H1 (cell line): ENCODE results near the gene GRAMD1B. TPM values are rescaled to one million over a fixed set of nuclear protein-coding genes. Genes with fewer than 3 reads are reported as not detected.

ENCODE experiments used
- JUN ChIP-seq: IDR thresholded peaks from 2 replicates; pipeline ENCODE4 v1.6.1; 2011; ENCODE audit warnings: low read depth, mild to moderate bottlenecking, improper control_type of control experiment, low read length
- KDM1A ChIP-seq: fragments of 200-600, 300-600 bp; sonication (generic); IDR thresholded peaks from 2 replicates; pipeline ENCODE4 v1.7.1; 2016; ENCODE audit warnings: mild to moderate bottlenecking, low read length, borderline replicate concordance
- KDM5A ChIP-seq: fragments of 200-600 bp; IDR thresholded peaks from 2 replicates; pipeline ENCODE4 v1.7.1; 2012; ENCODE audit warnings: mild to moderate bottlenecking, low read length, inconsistent platforms, mixed read lengths
- NRF1 ChIP-seq: IDR thresholded peaks from 2 replicates; pipeline ENCODE4 v1.6.1; 2011; ENCODE audit warnings: mild to moderate bottlenecking, low read depth, low read length, improper control_type of control experiment
- POLR2A ChIP-seq, 2 experiments: IDR thresholded peaks; 1 replicate in 1 of 2; 2 replicates in 1 of 2; pipeline ENCODE4 v1.6.1; 2011; ENCODE audit warnings: low read depth in 2 of 2, low read length in 2 of 2, mild to moderate bottlenecking in 2 of 2; ENCODE audit errors: control extremely low read depth in 1 of 2
- polyA plus RNA-seq, 7 experiments: library from polyadenylated mRNA; depleted of rRNA in 3 of 7; stranded (reverse) in 5 of 7; unstranded in 2 of 7; fragments of >200 nt in 5 of 7; fragments of 200-250 nt in 2 of 7; gene quantifications; 1 replicate in 5 of 7; 2 replicates in 1 of 7; 4 replicates in 1 of 7; pipeline versions ENCODE4 v1.2.1 to v1.2.3, GENCODE V29; 2011 to 2013; ENCODE audit warnings: missing spikeins in 2 of 7, mixed read lengths in 2 of 7
- total RNA-seq: library from RNA; stranded (reverse); fragmentation: NEBNext Ultra II Directional; extraction: Animal tissue kit (Norgen Biotek cat#: 25700); gene quantifications from 2 replicates; pipeline ENCODE4 v1.2.1, GENCODE V29; 2021
- TF ChIP-seq, protein P1 (sequence below), 3 experiments: IDR thresholded peaks; 1 replicate in 2 of 3; 2 replicates in 1 of 3; pipeline versions ENCODE4 v1.5.1 to v1.6.1; 2011; ENCODE audit warnings: low read length in 3 of 3, mild to moderate bottlenecking in 3 of 3, inconsistent platforms in 2 of 3, low read depth in 1 of 3, moderate library complexity in 1 of 3; ENCODE audit not compliant: insufficient read depth in 1 of 3; ENCODE audit errors: control extremely low read depth in 1 of 3

GRAMD1B gene
- total and polyA plus RNA-seq, 2 of the 8 experiments (the other 6 are each of a cell fraction or from before 2014, with no cell fraction given), result 10.1 to 21.2 TPM

DNA sequence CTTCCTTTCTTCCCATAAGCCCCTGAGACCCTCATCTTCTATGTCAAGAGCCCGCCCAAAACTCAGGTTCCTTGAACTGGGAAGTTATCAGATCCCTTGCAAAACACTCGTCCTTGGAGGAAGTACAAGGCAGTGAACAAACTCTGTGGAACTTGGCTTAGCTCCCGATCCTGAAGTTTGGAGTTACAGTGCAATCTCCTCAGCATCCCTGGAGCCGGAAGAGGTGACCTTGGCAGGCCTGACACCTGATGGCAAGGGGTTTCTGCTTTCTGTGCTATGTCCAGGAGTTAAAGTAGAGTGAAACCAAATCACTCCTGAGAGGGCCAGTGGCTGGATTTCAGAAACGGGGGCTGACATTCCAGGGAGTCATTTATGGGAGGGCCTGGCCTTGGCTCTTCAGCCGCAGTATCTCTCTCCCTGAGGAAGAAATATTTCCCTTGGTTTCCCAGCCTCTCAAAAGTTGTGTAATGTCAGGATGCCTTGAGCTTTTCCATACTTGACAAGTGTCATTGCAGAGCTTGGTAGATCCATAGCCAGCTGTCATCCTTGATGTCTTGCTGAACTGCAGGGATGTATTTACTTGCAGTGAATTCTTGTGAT, 1.9 kb upstream of the GRAMD1B start (continued):
- TF ChIP-seq, protein P1, sequence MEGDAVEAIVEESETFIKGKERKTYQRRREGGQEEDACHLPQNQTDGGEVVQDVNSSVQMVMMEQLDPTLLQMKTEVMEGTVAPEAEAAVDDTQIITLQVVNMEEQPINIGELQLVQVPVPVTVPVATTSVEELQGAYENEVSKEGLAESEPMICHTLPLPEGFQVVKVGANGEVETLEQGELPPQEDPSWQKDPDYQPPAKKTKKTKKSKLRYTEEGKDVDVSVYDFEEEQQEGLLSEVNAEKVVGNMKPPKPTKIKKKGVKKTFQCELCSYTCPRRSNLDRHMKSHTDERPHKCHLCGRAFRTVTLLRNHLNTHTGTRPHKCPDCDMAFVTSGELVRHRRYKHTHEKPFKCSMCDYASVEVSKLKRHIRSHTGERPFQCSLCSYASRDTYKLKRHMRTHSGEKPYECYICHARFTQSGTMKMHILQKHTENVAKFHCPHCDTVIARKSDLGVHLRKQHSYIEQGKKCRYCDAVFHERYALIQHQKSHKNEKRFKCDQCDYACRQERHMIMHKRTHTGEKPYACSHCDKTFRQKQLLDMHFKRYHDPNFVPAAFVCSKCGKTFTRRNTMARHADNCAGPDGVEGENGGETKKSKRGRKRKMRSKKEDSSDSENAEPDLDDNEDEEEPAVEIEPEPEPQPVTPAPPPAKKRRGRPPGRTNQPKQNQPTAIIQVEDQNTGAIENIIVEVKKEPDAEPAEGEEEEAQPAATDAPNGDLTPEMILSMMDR (IDR thresholded peaks at IDR 0.05; ENCODE audit: control extremely low read depth in 1 of 3, insufficient read depth in 1 of 3, low read depth in 1 of 3, low read length in 3 of 3), result no peak
- TF ChIP-seq POLR2A (IDR thresholded peaks at IDR 0.05; ENCODE audit: control extremely low read depth in 1 of 2, low read depth in 2 of 2, low read length in 2 of 2) (no peak), KDM5A (no peak), KDM1A (no peak), JUN (no peak), NRF1 (no peak)
